IMR-90 (cell line): ENCODE measurements around the gene SCGB3A2.

Experiments used
- MAFK ChIP-seq: IDR thresholded peaks from 2 replicates; pipeline ENCODE4 v1.6.1; 2012; ENCODE audit warnings: low read depth, low read length, improper control_type of control experiment
- MXI1 ChIP-seq: IDR thresholded peaks from 2 replicates; pipeline ENCODE4 v1.6.1; 2012; ENCODE audit warnings: low read depth, mild to moderate bottlenecking, low read length, moderate library complexity, borderline replicate concordance
- POLR2A ChIP-seq: IDR thresholded peaks from 2 replicates; pipeline ENCODE4 v1.6.1; 2012; ENCODE audit warnings: mild to moderate bottlenecking, low read depth, low read length
- TF ChIP-seq, protein P1 (sequence below): conservative IDR thresholded peaks from 2 replicates; pipeline ENCODE4 v1.5.1; 2012; ENCODE audit warnings: mild to moderate bottlenecking, low read depth, low read length, improper control_type of control experiment
- TF ChIP-seq, protein P2 (sequence below): fragments of 150-350 bp; IDR thresholded peaks from 2 replicates; pipeline ENCODE4 v1.6.1; 2016; ENCODE audit warnings: low read depth, mild to moderate bottlenecking, low read length, moderate library complexity, borderline replicate concordance

DNA sequence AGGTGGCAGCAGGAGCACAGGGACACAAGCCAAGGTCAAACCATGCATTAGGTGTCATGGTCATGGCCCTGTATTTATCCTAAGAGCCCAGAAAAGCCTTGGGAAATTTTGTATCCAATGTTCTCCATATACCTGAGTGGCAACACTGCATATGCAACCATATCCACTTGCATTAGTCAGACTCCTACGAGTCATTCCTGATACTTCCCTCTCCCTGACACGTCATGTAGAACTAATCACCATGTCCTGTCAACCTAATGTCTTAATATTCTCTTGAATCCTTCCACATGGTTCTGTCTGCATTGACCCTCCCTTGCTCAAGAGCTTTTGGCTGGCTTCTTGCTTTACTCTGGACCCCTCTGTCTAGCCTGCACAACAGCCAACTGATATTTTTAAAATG, 9.4 kb downstream of the SCGB3A2 start:
- TF ChIP-seq MXI1 (no peak), POLR2A (no peak), MAFK (no peak)
- TF ChIP-seq, protein P1, sequence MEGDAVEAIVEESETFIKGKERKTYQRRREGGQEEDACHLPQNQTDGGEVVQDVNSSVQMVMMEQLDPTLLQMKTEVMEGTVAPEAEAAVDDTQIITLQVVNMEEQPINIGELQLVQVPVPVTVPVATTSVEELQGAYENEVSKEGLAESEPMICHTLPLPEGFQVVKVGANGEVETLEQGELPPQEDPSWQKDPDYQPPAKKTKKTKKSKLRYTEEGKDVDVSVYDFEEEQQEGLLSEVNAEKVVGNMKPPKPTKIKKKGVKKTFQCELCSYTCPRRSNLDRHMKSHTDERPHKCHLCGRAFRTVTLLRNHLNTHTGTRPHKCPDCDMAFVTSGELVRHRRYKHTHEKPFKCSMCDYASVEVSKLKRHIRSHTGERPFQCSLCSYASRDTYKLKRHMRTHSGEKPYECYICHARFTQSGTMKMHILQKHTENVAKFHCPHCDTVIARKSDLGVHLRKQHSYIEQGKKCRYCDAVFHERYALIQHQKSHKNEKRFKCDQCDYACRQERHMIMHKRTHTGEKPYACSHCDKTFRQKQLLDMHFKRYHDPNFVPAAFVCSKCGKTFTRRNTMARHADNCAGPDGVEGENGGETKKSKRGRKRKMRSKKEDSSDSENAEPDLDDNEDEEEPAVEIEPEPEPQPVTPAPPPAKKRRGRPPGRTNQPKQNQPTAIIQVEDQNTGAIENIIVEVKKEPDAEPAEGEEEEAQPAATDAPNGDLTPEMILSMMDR: no peak
- TF ChIP-seq, protein P2, sequence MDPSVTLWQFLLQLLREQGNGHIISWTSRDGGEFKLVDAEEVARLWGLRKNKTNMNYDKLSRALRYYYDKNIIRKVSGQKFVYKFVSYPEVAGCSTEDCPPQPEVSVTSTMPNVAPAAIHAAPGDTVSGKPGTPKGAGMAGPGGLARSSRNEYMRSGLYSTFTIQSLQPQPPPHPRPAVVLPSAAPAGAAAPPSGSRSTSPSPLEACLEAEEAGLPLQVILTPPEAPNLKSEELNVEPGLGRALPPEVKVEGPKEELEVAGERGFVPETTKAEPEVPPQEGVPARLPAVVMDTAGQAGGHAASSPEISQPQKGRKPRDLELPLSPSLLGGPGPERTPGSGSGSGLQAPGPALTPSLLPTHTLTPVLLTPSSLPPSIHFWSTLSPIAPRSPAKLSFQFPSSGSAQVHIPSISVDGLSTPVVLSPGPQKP: no peak
